Activated CD4-positive, alpha-beta T cell treated with anti-CD3 and anti-CD28 coated beads, Interleukin-2, amount 10 ng/mL, durations not matched to agents 7 days and 5 days (primary cell): ENCODE measurements around the gene UBE2Z. TPM values are rescaled to one million over a fixed set of nuclear protein-coding genes. Genes with fewer than 3 reads are reported as not detected.

Source experiments
- CTCF ChIA-PET: fragments of 350-600 bp; sonication (Branson Sonifier 250); formaldehyde crosslinking; loops from one replicate; lab custom pipeline; 2021; ENCODE audit warnings: antibody characterized with exemption; lab: Charles Lee
- POLR2A ChIA-PET: fragments of 350-600 bp; sonication (Branson Sonifier 250); formaldehyde crosslinking; loops from one replicate; lab custom pipeline; 2021; ENCODE audit warnings: antibody characterized with exemption; lab: Charles Lee
- DNase-seq: peaks from one replicate; pipeline ENCODE4 v3.0.0-alpha.2; 2020
- H3K27ac Mint-ChIP-seq: one replicate; pipeline ENCODE4 v1.8.0; 2021; ENCODE audit warnings: mild to moderate bottlenecking, moderate library complexity, mixed read lengths
- H3K27me3 Mint-ChIP-seq: one replicate; pipeline ENCODE4 v1.8.0; 2021; ENCODE audit warnings: mixed read lengths
- H3K36me3 Mint-ChIP-seq: one replicate; pipeline ENCODE4 v1.8.0; 2021; ENCODE audit warnings: low read depth, mixed read lengths
- H3K4me1 Mint-ChIP-seq: one replicate; pipeline ENCODE4 v1.8.0; 2021; ENCODE audit warnings: mixed read lengths
- H3K4me3 Mint-ChIP-seq: one replicate; pipeline ENCODE4 v1.8.0; 2021; ENCODE audit warnings: mild to moderate bottlenecking, moderate library complexity, mixed read lengths
- H3K9me3 Mint-ChIP-seq: one replicate; pipeline ENCODE4 v1.8.0; 2021; ENCODE audit warnings: mixed read lengths
- total RNA-seq, 2 experiments: library from RNA; stranded (reverse); gene quantifications; one replicate each; pipeline ENCODE4 v1.2.3, GENCODE V29; 2021

UBE2Z gene
- total RNA-seq, 2 experiments from 2014 or later = 74.5 to 76.5 TPM

DNA sequence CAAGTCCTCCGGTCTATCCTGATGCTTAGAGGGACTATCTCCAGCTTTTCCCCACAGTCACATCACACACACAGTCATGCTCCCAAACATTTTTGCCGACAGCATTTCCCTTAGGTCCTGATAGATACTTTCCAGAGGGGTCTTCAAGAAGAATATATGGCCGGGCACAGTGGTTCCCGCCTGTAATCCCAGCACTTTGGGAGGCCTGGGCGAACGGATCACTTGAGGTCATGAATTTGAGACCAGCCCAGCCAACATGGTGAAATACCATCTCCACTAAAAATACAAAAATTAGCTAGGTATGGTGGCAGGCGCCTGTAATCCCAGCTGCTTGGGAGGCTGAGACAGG lies 64.5 kb downstream of the UBE2Z start:
- no peak overlapping the region for H3K27ac Mint-ChIP-seq
- peaks cover 24% of the 10 kb centered on the region for H3K27me3 Mint-ChIP-seq
- no peaks in the 10 kb centered on the region for H3K9me3 Mint-ChIP-seq
- H3K4me3 Mint-ChIP-seq = no peak overlapping the region
- no peaks in the 10 kb centered on the region for H3K4me1 Mint-ChIP-seq
- ChIA-PET CTCF (interaction anchor here (0.7 kb wide), 1 partner anchor 971 kb away, joined by 3 read pairs; no protein-coding TSS in a partner anchor), POLR2A (no interaction called here)
- no peaks in the 10 kb centered on the region for H3K36me3 Mint-ChIP-seq
- DNase-seq = no peak

DNA sequence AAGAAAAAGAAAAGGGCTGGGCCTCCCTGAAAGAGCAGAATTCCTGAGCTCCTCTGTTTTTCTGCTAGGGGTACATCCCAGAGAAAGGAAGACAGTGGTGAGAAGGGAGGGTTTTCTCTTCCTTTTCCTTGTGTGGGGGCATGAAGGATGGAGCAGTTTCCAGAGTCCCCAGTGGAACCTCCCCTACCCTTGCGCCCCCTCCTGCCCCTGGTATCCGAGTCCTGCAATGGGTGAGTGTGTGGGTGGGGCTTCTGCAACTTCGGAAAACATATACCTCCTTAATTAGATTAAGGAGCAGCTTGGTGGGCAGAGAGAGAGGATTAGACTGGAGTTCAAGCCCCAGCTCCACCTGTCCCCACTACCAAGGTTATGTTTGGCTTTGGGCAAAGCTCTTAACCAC lies 65.6 kb downstream of the UBE2Z start:
- ChIA-PET CTCF (no interaction called here), POLR2A (no interaction called here)
- Mint-ChIP-seq H3K27ac (no peak overlapping the region), H3K36me3 (no peaks in the 10 kb centered on the region), H3K9me3 (no peaks in the 10 kb centered on the region), H3K4me1 (no peaks in the 10 kb centered on the region), H3K4me3 (no peak overlapping the region), H3K27me3 (peaks cover 25% of the 10 kb centered on the region)
- DNase-seq = no peak

Other genes starting within 250 kb of the UBE2Z start
- not detected for gene PRAC1, start 185.9 kb upstream of the UBE2Z start, total RNA-seq
- gene PRAC2, start 185.2 kb upstream of the UBE2Z start, total RNA-seq = not detected
- not detected for gene HOXB13, start 179.7 kb upstream of the UBE2Z start, total RNA-seq
- not detected for gene TTLL6, start 91.2 kb upstream of the UBE2Z start, total RNA-seq
- 100 to 1,000 TPM; 171 to 214 TPM for gene CALCOCO2, start 77.4 kb upstream of the UBE2Z start, total RNA-seq
- 10 to 100 TPM; 64.1 to 85.5 TPM for gene ATP5MC1, start 15.6 kb upstream of the UBE2Z start, total RNA-seq
- gene SNF8, start 36.4 kb downstream of the UBE2Z start, total RNA-seq = 100 to 1,000 TPM in 1 of 2 experiments, 10 to 100 TPM in 1; 73.0 to 101 TPM
- not detected for gene GIP, start 60.2 kb downstream of the UBE2Z start, total RNA-seq
- under 1 TPM in 1 of 2 experiments, not detected in 1; 0.04 TPM for gene IGF2BP1, start 89.0 kb downstream of the UBE2Z start, total RNA-seq
- gene B4GALNT2, start 224.4 kb downstream of the UBE2Z start, total RNA-seq = not detected